Mucosa of gallbladder (tissue), 1 donor: ENCODE results near the gene INCA1. TPM values are rescaled to one million over a fixed set of nuclear protein-coding genes. Genes with fewer than 3 reads are reported as not detected.
A peak's percentile ranks its signal among the peaks of the same experiment; 100 is the strongest.

Experiments used
- DNase-seq: peaks from one replicate; pipeline ENCODE4 v3.0.0-alpha.2; 2020; ENCODE audit warnings: low spot score
- total RNA-seq: library from RNA; stranded (reverse); gene quantifications from one replicate; pipeline ENCODE4 v1.2.1, GENCODE V29; 2021
- donor health status: DM: no; HTN: no; CAD: no.

INCA1 gene
- total RNA-seq, 1 donor from 2014 or later = 1.4 TPM

- no peak for DNase-seq
Observed at GRCh38 chr17:4970273-4970672, 27.0 kb downstream of the INCA1 start.

GRCh38 chr17:4969551-4970173 lies 27.7 kb downstream of the INCA1 start:
- no peak for DNase-seq

- no peak for DNase-seq
Observed at GRCh38 chr17:4969047-4969550, 28.2 kb downstream of the INCA1 start.

- DNase-seq = no peak
Observed at GRCh38 chr17:4968486-4969046, 28.8 kb downstream of the INCA1 start.

- peak; percentile 96 for DNase-seq
Observed at GRCh38 chr17:4967539-4968485, 29.5 kb downstream of the INCA1 start, which contains the start of gene SPAG7. SPAG7 (minus strand) TSS chr17:4967817; CDS start chr17:4967804, 13 bp downstream.

- DNase-seq = peak; percentile 99
Observed at GRCh38 chr17:4966844-4967538, 30.3 kb downstream of the INCA1 start.

GRCh38 chr17:4965311-4965986 lies 31.9 kb downstream of the INCA1 start:
- no peak for DNase-seq

- DNase-seq = no peak
Observed at GRCh38 chr17:4960279-4960922, 36.9 kb downstream of the INCA1 start.

GRCh38 chr17:4959261-4959965 lies 37.9 kb downstream of the INCA1 start:
- DNase-seq = no peak

GRCh38 chr17:4958102-4958501 lies 39.2 kb downstream of the INCA1 start:
- no peak for DNase-seq

- no peak for DNase-seq
Observed at GRCh38 chr17:4956493-4957061, 40.7 kb downstream of the INCA1 start.

GRCh38 chr17:4955091-4955490 lies 42.2 kb downstream of the INCA1 start:
- no peak for DNase-seq

GRCh38 chr17:4953451-4953961 lies 43.8 kb downstream of the INCA1 start:
- no peak for DNase-seq

- DNase-seq = no peak
Observed at GRCh38 chr17:4951486-4951885, 45.8 kb downstream of the INCA1 start.

- DNase-seq = no peak
Observed at GRCh38 chr17:4950746-4951204, 46.5 kb downstream of the INCA1 start, which contains the start of gene ENO3. ENO3 (plus strand) TSS chr17:4951119; CDS start chr17:4951830, 711 bp downstream.

GRCh38 chr17:4950075-4950745 lies 47.1 kb downstream of the INCA1 start:
- DNase-seq = peak; percentile 37

GRCh38 chr17:4949321-4950074 lies 47.8 kb downstream of the INCA1 start:
- peak; percentile 53 for DNase-seq

- DNase-seq = peak; percentile 81
Observed at GRCh38 chr17:4948931-4949320, 48.4 kb downstream of the INCA1 start.
